ENCODE results near the gene OAS2. TPM values are rescaled to one million over a fixed set of nuclear protein-coding genes. Genes with fewer than 3 reads are reported as not detected.
"Not testable (repeated sequence)": the region's sequence is repeated elsewhere in the genome, so short reads cannot be mapped to it uniquely, and the experiment has no call there.

The OAS2 gene
- total RNA-seq, 2 experiments from 2014 or later, result 244 to 245 TPM

DNA sequence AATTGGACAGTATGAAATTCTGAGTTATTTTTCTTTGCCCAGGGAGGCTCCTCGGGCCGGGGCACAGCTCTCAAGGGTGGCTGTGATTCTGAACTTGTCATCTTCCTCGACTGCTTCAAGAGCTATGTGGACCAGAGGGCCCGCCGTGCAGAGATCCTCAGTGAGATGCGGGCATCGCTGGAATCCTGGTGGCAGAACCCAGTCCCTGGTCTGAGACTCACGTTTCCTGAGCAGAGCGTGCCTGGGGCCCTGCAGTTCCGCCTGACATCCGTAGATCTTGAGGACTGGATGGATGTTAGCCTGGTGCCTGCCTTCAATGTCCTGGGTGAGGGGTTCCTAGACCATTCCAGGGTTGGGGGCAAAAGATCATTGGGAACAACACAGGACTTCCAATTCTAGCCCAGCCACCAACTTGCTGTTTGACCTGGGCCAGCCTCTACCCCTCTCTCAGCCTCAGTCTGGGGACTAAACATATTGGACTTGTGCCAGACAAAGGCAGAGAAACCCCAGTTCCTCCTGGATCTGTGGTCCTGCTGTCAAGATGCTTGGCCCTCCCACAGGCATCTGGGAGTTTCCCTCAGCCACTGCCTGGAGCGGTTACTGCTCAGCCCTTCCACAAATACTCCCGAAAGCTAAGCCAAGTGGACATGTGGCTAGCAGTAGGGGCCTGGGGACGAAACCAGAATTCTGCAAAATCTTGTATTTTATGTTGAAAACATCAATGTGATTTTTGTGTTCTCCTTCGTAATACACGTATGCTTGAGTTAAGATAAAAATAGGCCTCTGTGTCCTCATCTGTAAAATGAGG is 36.6 kb upstream of the OAS2 start:
- peak overlapping the region; percentile 49 for H3K4me3 Mint-ChIP-seq

GRCh38 chr12:112942572-112942971 is 35.7 kb upstream of the OAS2 start:
- peaks cover 40% of the 10 kb centered on the region for H3K4me1 Mint-ChIP-seq
- no peak for DNase-seq

More for the DNA sequence above, 36.6 kb upstream of the OAS2 start:
- ATAC-seq (ENCODE audit: low read depth), result no peak
- POLR2A ChIA-PET, result interaction anchor here (1.2 to 2.6 kb wide), 3 partner anchors 34 to 38 kb away, joined by 4 to 40 read pairs (median 9); partner anchors contain the start of genes OAS1 and OAS2
- H3K9me3 Mint-ChIP-seq, result no peaks in the 10 kb centered on the region
- H3K36me3 Mint-ChIP-seq, result peaks cover 55% of the 10 kb centered on the region
- H3K27ac Mint-ChIP-seq, result peak overlapping the region; percentile 34
- H3K27me3 Mint-ChIP-seq, result no peaks in the 10 kb centered on the region
- H3K4me1 Mint-ChIP-seq, result peaks cover 47% of the 10 kb centered on the region
- DNase-seq, result no peak

GRCh38 chr12:112944024-112944690 is 34.2 kb upstream of the OAS2 start:
- Mint-ChIP-seq H3K27ac (peak overlapping the region; percentile 2), H3K36me3 (peaks cover 68% of the 10 kb centered on the region), H3K27me3 (no peaks in the 10 kb centered on the region), H3K4me3 (no peak overlapping the region), H3K9me3 (no peaks in the 10 kb centered on the region), H3K4me1 (peaks cover 31% of the 10 kb centered on the region)
- POLR2A ChIA-PET, result interaction anchor here (0.9 to 1.5 kb wide), 2 partner anchors 34 to 38 kb away, joined by 3 to 9 read pairs; partner anchors contain the start of genes OAS1 and OAS2
- no peak for DNase-seq
- ATAC-seq (ENCODE audit: low read depth), result no peak

More at GRCh38 chr12:112942572-112942971, 35.7 kb upstream of the OAS2 start:
- POLR2A ChIA-PET, result interaction anchor here (1.2 to 2.0 kb wide), 2 partner anchors 35 to 37 kb away, joined by 4 to 9 read pairs; partner anchors contain the start of gene OAS2
- Mint-ChIP-seq H3K27ac (peak overlapping the region; percentile 34), H3K9me3 (no peaks in the 10 kb centered on the region), H3K4me3 (peak overlapping the region; percentile 49), H3K27me3 (no peaks in the 10 kb centered on the region), H3K36me3 (peaks cover 64% of the 10 kb centered on the region)
- ATAC-seq (ENCODE audit: low read depth), result no peak

- no peak for DNase-seq
- Mint-ChIP-seq H3K36me3 (peaks cover 62% of the 10 kb centered on the region), H3K9me3 (no peaks in the 10 kb centered on the region), H3K4me3 (no peak overlapping the region), H3K4me1 (peaks cover 27% of the 10 kb centered on the region), H3K27me3 (no peaks in the 10 kb centered on the region), H3K27ac (peak overlapping the region; percentile 66)
- no peak for ATAC-seq (ENCODE audit: low read depth)
- POLR2A ChIA-PET, result no interaction called here
Measured at GRCh38 chr12:112945515-112945914, 32.8 kb upstream of the OAS2 start.

GRCh38 chr12:112946236-112947000 is 31.9 kb upstream of the OAS2 start:
- H3K36me3 Mint-ChIP-seq, result peaks cover 60% of the 10 kb centered on the region
- peaks cover 22% of the 10 kb centered on the region for H3K4me1 Mint-ChIP-seq
- POLR2A ChIA-PET, result no interaction called here
- H3K9me3 Mint-ChIP-seq, result no peaks in the 10 kb centered on the region
- no peak overlapping the region for H3K4me3 Mint-ChIP-seq
- DNase-seq, result no peak
- no peak overlapping the region for H3K27ac Mint-ChIP-seq
- no peak for ATAC-seq (ENCODE audit: low read depth)
- no peaks in the 10 kb centered on the region for H3K27me3 Mint-ChIP-seq

- Mint-ChIP-seq H3K36me3 (peaks cover 58% of the 10 kb centered on the region), H3K9me3 (peaks cover 2% of the 10 kb centered on the region), H3K27me3 (no peaks in the 10 kb centered on the region), H3K4me1 (peaks cover 18% of the 10 kb centered on the region), H3K4me3 (no peak overlapping the region), H3K27ac (no peak overlapping the region)
- DNase-seq, result no peak
- POLR2A ChIA-PET, result no interaction called here
- no peak for ATAC-seq (ENCODE audit: low read depth)
Measured at GRCh38 chr12:112947314-112947713, 31.0 kb upstream of the OAS2 start.

- DNase-seq, result no peak
- Mint-ChIP-seq H3K27me3 (no peaks in the 10 kb centered on the region), H3K27ac (no peak overlapping the region), H3K36me3 (peaks cover 61% of the 10 kb centered on the region), H3K4me3 (no peak overlapping the region), H3K4me1 (peaks cover 19% of the 10 kb centered on the region), H3K9me3 (peaks cover 2% of the 10 kb centered on the region)
- ATAC-seq (ENCODE audit: low read depth), result no peak
- POLR2A ChIA-PET, result interaction anchor here (0.8 kb wide), 1 partner anchor 28 kb away, joined by 3 read pairs; no protein-coding TSS in a partner anchor
Measured at GRCh38 chr12:112947761-112948160, 30.6 kb upstream of the OAS2 start.

DNA sequence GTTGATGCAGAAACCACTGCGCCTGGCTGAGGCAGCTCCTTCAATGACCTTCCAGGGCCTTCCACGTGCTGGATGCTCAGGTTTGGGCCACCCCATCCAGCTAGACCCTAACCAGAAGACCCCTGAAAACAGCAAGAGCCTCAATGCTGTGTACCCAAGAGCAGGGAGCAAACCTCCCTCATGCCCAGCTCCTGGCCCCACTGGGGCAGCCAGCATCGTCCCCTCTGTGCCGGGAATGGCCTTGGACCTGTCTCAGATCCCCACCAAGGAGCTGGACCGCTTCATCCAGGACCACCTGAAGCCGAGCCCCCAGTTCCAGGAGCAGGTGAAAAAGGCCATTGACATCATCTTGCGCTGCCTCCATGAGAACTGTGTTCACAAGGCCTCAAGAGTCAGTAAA is 29.5 kb upstream of the OAS2 start:
- H3K27me3 Mint-ChIP-seq, result no peaks in the 10 kb centered on the region
- no peak for DNase-seq
- H3K36me3 Mint-ChIP-seq, result peaks cover 63% of the 10 kb centered on the region
- H3K4me3 Mint-ChIP-seq, result no peak overlapping the region
- H3K9me3 Mint-ChIP-seq, result peaks cover 4% of the 10 kb centered on the region
- no peak for ATAC-seq (ENCODE audit: low read depth)
- no peak overlapping the region for H3K27ac Mint-ChIP-seq
- peaks cover 22% of the 10 kb centered on the region for H3K4me1 Mint-ChIP-seq
- POLR2A ChIA-PET, result interaction anchor here (0.6 to 1.6 kb wide), 6 partner anchors 9 to 35 kb away, joined by 3 to 8 read pairs (median 4); partner anchors contain the start of genes OAS2 and OAS3

- ATAC-seq (ENCODE audit: low read depth) (no peak), DNase-seq (no peak)
- H3K4me1 Mint-ChIP-seq, result peaks cover 27% of the 10 kb centered on the region
- H3K27ac Mint-ChIP-seq, result no peak overlapping the region
- H3K27me3 Mint-ChIP-seq, result no peaks in the 10 kb centered on the region
- POLR2A ChIA-PET, result interaction anchor here (0.7 to 1.7 kb wide), 2 partner anchors 11 to 28 kb away, joined by 3 to 4 read pairs; partner anchors contain the start of gene OAS2
- no peak overlapping the region for H3K4me3 Mint-ChIP-seq
- H3K9me3 Mint-ChIP-seq, result peaks cover 4% of the 10 kb centered on the region
- H3K36me3 Mint-ChIP-seq, result peaks cover 68% of the 10 kb centered on the region
Measured at GRCh38 chr12:112950701-112951100, 27.6 kb upstream of the OAS2 start.

- POLR2A ChIA-PET; H3K27ac Mint-ChIP-seq; DNase-seq; ATAC-seq (ENCODE audit: low read depth); H3K4me3 Mint-ChIP-seq; H3K27me3 Mint-ChIP-seq; H3K9me3 Mint-ChIP-seq: not testable (repeated sequence)
- Mint-ChIP-seq H3K4me1 (peaks cover 61% of the 10 kb centered on the region), H3K36me3 (peaks cover 92% of the 10 kb centered on the region)
Measured at GRCh38 chr12:112957125-112957524, 21.2 kb upstream of the OAS2 start.

DNA sequence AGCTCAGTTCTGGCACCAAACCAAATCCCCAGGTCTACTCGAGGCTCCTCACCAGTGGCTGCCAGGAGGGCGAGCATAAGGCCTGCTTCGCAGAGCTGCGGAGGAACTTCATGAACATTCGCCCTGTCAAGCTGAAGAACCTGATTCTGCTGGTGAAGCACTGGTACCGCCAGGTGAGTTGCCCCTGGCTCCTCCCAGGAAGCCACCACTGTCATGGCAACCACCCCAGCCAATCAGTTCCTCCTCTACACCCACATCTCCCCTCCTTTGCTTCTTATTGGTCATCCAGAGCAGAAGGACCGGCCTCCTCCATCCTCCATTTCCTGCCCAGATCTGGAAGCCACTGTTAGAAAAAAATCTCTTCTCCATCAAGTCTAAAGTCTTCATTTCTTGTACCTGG is 17.2 kb upstream of the OAS2 start:
- H3K4me3 Mint-ChIP-seq, result no peak overlapping the region
- H3K4me1 Mint-ChIP-seq, result peaks cover 35% of the 10 kb centered on the region
- H3K36me3 Mint-ChIP-seq, result peaks cover 84% of the 10 kb centered on the region
- H3K27ac Mint-ChIP-seq, result peak overlapping the region; percentile 24
- POLR2A ChIA-PET, result interaction anchor here (0.5 to 5.8 kb wide), 3 partner anchors 17 to 54 kb away, joined by 5 to 45 read pairs (median 8); partner anchors contain the start of genes OAS1 and OAS2
- H3K27me3 Mint-ChIP-seq, result no peaks in the 10 kb centered on the region
- DNase-seq (peak; percentile 30), ATAC-seq (ENCODE audit: low read depth) (peak; percentile 85)
- H3K9me3 Mint-ChIP-seq, result no peaks in the 10 kb centered on the region

DNA sequence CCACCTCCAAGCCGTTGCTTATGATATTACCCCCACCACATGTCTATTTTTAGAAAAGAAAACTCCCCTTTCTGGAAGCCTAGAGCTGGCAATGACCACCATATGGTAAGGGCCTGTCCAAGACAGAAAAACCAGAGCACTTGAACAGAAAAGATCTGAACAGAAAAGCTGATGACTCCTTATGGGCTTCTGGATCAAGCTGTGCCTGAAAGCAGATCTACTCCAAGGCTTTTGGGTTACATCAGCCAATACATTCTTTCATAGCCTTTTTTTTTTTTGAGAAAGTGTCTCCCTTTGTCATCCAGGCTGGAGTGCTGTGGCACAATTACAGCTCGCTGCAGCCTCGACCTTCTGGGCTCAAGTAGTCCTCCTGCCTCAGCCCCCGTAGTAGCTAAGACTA is 16.8 kb upstream of the OAS2 start:
- Mint-ChIP-seq H3K27me3 (no peaks in the 10 kb centered on the region), H3K27ac (no peak overlapping the region), H3K9me3 (no peaks in the 10 kb centered on the region), H3K36me3 (peaks cover 84% of the 10 kb centered on the region), H3K4me3 (no peak overlapping the region), H3K4me1 (peaks cover 30% of the 10 kb centered on the region)
- ATAC-seq (ENCODE audit: low read depth), result no peak
- POLR2A ChIA-PET, result interaction anchor here (0.7 to 5.8 kb wide), 3 partner anchors 13 to 54 kb away, joined by 3 to 45 read pairs (median 5); partner anchors contain the start of genes OAS1 and OAS2
- no peak for DNase-seq

All from activated naive CD8-positive, alpha-beta T cell treated with anti-CD3 and anti-CD28 coated beads, Interleukin-2, amount 10 ng/mL, durations not matched to agents 7 days and 5 days (primary cell).